Measurements from ENCODE around the gene ATG13.
"Not testable (repeated sequence)": the region's sequence is repeated elsewhere in the genome, so short reads cannot be mapped to it uniquely, and the experiment has no call there.

Gene ATG13

GRCh38 chr11:46710821-46711269, 93.5 kb downstream of the ATG13 start:
- TF ChIP-seq CTCF (IDR thresholded peaks at IDR 0.05; ENCODE audit: borderline replicate concordance, control extremely low read depth, extremely low read depth, insufficient read depth, missing control alignments): no peak
- in situ Hi-C loops (cut with MboI; ENCODE audit: low sequenced_read_pairs, unreplicated experiment): no loop called here
- DNase-seq (ENCODE audit: low spot score): no peak

GRCh38 chr11:46711303-46711702, 94.0 kb downstream of the ATG13 start:
- no peak for DNase-seq (ENCODE audit: low spot score)
- in situ Hi-C loops (cut with MboI; ENCODE audit: low sequenced_read_pairs, unreplicated experiment): no loop called here

GRCh38 chr11:46712874-46713576, 95.7 kb downstream of the ATG13 start:
- no peak for TF ChIP-seq CTCF (IDR thresholded peaks at IDR 0.05; ENCODE audit: borderline replicate concordance, control extremely low read depth, extremely low read depth, insufficient read depth, missing control alignments)
- no peak for DNase-seq (ENCODE audit: low spot score)
- in situ Hi-C loops (cut with MboI; ENCODE audit: low sequenced_read_pairs, unreplicated experiment): no loop called here

More at GRCh38 chr11:46711303-46711702, 94.0 kb downstream of the ATG13 start:
- no peak for TF ChIP-seq CTCF (IDR thresholded peaks at IDR 0.05; ENCODE audit: borderline replicate concordance, control extremely low read depth, extremely low read depth, insufficient read depth, missing control alignments)

DNA sequence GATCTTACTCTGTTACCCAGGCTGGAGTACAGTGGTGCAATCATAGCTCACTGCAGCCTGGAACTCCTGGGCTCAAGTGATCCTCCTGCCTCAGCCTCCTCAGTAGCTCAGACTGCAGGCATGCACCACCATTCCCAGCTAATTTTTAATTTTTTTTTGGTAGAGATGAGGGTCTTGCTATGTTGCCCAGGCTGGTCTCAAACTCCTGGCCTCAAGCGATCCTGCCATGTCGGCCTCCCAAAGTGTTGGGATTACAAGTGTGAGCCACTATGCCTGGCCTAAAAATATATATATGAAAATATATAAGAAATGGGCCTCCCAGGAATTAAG, 100.4 kb downstream of the ATG13 start:
- in situ Hi-C loops (cut with MboI; ENCODE audit: low sequenced_read_pairs, unreplicated experiment); DNase-seq (ENCODE audit: low spot score): not testable (repeated sequence)

- in situ Hi-C loops (cut with MboI; ENCODE audit: low sequenced_read_pairs, unreplicated experiment): no loop called here
- TF ChIP-seq CTCF (IDR thresholded peaks at IDR 0.05; ENCODE audit: borderline replicate concordance, control extremely low read depth, extremely low read depth, insufficient read depth, missing control alignments): no peak
- no peak for DNase-seq (ENCODE audit: low spot score)
Measured at GRCh38 chr11:46718155-46719019, 101.0 kb downstream of the ATG13 start.

- in situ Hi-C loops (cut with MboI; ENCODE audit: low sequenced_read_pairs, unreplicated experiment): no loop called here
- TF ChIP-seq CTCF (IDR thresholded peaks at IDR 0.05; ENCODE audit: borderline replicate concordance, control extremely low read depth, extremely low read depth, insufficient read depth, missing control alignments): no peak
- DNase-seq (ENCODE audit: low spot score): peak; percentile 14
Measured at GRCh38 chr11:46719048-46719542, 101.7 kb downstream of the ATG13 start, which contains the start of gene F2. F2 (plus strand) TSS chr11:46719213; CDS start chr11:46719236, 23 bp downstream.
